A549 treated with CORT108297 at 1 μM for 4 hours (cell line): ENCODE data around the gene ERP29. TPM values are rescaled to one million over a fixed set of nuclear protein-coding genes. Genes with fewer than 3 reads are reported as not detected.

Source experiments
- total RNA-seq: library from RNA; stranded (reverse); fragments of 200-300 nt; extraction: Qiagen RNA extraction; gene quantifications from 5 replicates; pipeline ENCODE4 v1.2.3, GENCODE V29; 2022

Gene ERP29
- total RNA-seq: 125 to 133 TPM (median 130 TPM) in 5 replicates

GRCh38 chr12:112012775-112013600 is at the start of gene ERP29, which contains the start of gene TMEM116:
Gene ERP29, plus strand, starts transcription at chr12:112013426. Its CDS starts 40 bp downstream, at chr12:112013466.
Gene TMEM116, minus strand, starts transcription at chr12:112013165. Its CDS starts 7,895 bp downstream, at chr12:112005270.

Other genes with a start within 250 kb of the ERP29 start
- 67.9 to 95.4 TPM (median 94.5 TPM) in 5 replicates for gene ALDH2, start 246.5 kb upstream of the ERP29 start, total RNA-seq
- 51.9 to 57.9 TPM (median 56.6 TPM) in 5 replicates for gene MAPKAPK5, start 171.2 kb upstream of the ERP29 start, total RNA-seq
- 5.2 to 7.1 TPM (median 5.6 TPM) in 5 replicates for gene TMEM116, start 261 bp upstream of the ERP29 start, total RNA-seq
- 17.5 to 26.4 TPM (median 22.6 TPM) in 5 replicates for gene NAA25, start 95.4 kb downstream of the ERP29 start, total RNA-seq
- 17.4 to 18.9 TPM (median 18.0 TPM) in 5 replicates for gene TRAFD1, start 112.1 kb downstream of the ERP29 start, total RNA-seq